SK-N-SH (cell line): ENCODE data around the gene ZDHHC11. TPM values are rescaled to one million over a fixed set of nuclear protein-coding genes. Genes with fewer than 3 reads are reported as not detected.

ENCODE experiments used
- CTCF ChIA-PET: fragments of 300-600, 350-600 bp; formaldehyde crosslinking; extraction: SDS; loops from one replicate; lab custom pipeline; 2021; lab: Yijun Ruan, JAX
- POLR2A ChIA-PET: fragments of 350-600 bp; sonication (Branson Sonifier 250); formaldehyde crosslinking; extraction: SDS; loops from one replicate; lab custom pipeline; 2020; ENCODE audit warnings: antibody characterized with exemption, inconsistent platforms; lab: Yijun Ruan, JAX
- DNase-seq: peaks from one replicate; pipeline ENCODE4 v3.0.0; 2012
- H2AFZ ChIP-seq: fragments of 200-600 bp; sonication (generic); 2 replicates; pipeline ENCODE4 v1.8.1; 2016; ENCODE audit warnings: antibody characterized with exemption, mild to moderate bottlenecking, low read depth
- H3F3A ChIP-seq: fragments of 200-600 bp; sonication (generic); replicated peaks from 2 replicates; pipeline ENCODE3; 2016; ENCODE audit warnings: antibody characterized with exemption, mild to moderate bottlenecking; ENCODE audit not compliant: insufficient read depth
- H3K27ac ChIP-seq, 2 experiments: fragments of 200-500 bp in 1 of 2; fragments of 200-600 bp in 1 of 2; sonication (Bioruptor generic) in 1 of 2; sonication (generic), shearing (Covaris generic) in 1 of 2; 2 replicates each; pipeline versions ENCODE4 v1.5.1 to v1.6.1; 2014 to 2016; ENCODE audit warnings: low read depth in 2 of 2, inconsistent platforms in 1 of 2, low read length in 1 of 2, mild to moderate bottlenecking in 1 of 2, mixed read lengths in 1 of 2
- H3K27me3 ChIP-seq: fragments of 200-600 bp; sonication (generic), shearing (Covaris generic); 2 replicates; pipeline ENCODE4 v1.6.1; 2016; ENCODE audit warnings: mixed run types; ENCODE audit not compliant: insufficient read depth
- H3K36me3 ChIP-seq, 2 experiments: fragments of 200-500 bp in 1 of 2; fragments of 200-600 bp in 1 of 2; sonication (Bioruptor generic) in 1 of 2; sonication (generic) in 1 of 2; replicated peaks in 1 of 2; 2 replicates each; pipeline versions ENCODE3 to v1.5.1; 2014 to 2016; ENCODE audit warnings: low read length in 1 of 2, mild to moderate bottlenecking in 1 of 2; ENCODE audit not compliant: insufficient read depth in 2 of 2, control insufficient read depth in 1 of 2
- H3K4me1 ChIP-seq, 2 experiments: fragments of 200-500 bp in 1 of 2; fragments of 200-600 bp in 1 of 2; sonication (Bioruptor generic) in 1 of 2; sonication (generic), shearing (Covaris generic) in 1 of 2; 2 replicates each; pipeline versions ENCODE4 v1.5.1 to v1.6.1; 2014 to 2016; ENCODE audit warnings: low read depth in 1 of 2, low read length in 1 of 2, mixed run types in 1 of 2; ENCODE audit not compliant: insufficient read depth in 2 of 2, control insufficient read depth in 1 of 2
- H3K4me2 ChIP-seq: fragments of 200-600 bp; sonication (generic), shearing (Covaris generic); 2 replicates; pipeline ENCODE4 v1.6.1; 2017; ENCODE audit warnings: mixed run types
- H3K4me3 ChIP-seq, 2 experiments: fragments of 200-500 bp in 1 of 2; fragments of 200-600 bp in 1 of 2; sonication (Bioruptor generic) in 1 of 2; sonication (generic), shearing (Covaris generic) in 1 of 2; 2 replicates each; pipeline versions ENCODE4 v1.5.1 to v1.8.1; 2014 to 2016; ENCODE audit warnings: low read depth in 2 of 2, inconsistent platforms in 1 of 2, low read length in 1 of 2, mild to moderate bottlenecking in 1 of 2, mixed read lengths in 1 of 2, moderate library complexity in 1 of 2
- H3K79me2 ChIP-seq: fragments of 200-600 bp; sonication (generic); 2 replicates; pipeline ENCODE4 v1.8.1; 2017; ENCODE audit warnings: mild to moderate bottlenecking; ENCODE audit not compliant: insufficient read depth
- H3K9ac ChIP-seq: fragments of 200-600 bp; sonication (generic); 2 replicates; pipeline ENCODE4 v1.6.1; 2017; ENCODE audit warnings: mixed run types
- H3K9me2 ChIP-seq: fragments of 200-600 bp; sonication (generic); 2 replicates; pipeline ENCODE4 v1.6.1; 2017; ENCODE audit warnings: mixed run types
- H3K9me3 ChIP-seq: fragments of 200-600 bp; sonication (generic); 2 replicates; pipeline ENCODE4 v1.6.1; 2017; ENCODE audit warnings: mixed run types, mild to moderate bottlenecking, moderate library complexity
- H4K20me1 ChIP-seq: fragments of 200-600 bp; sonication (generic); 2 replicates; pipeline ENCODE4 v1.6.1; 2017; ENCODE audit warnings: mild to moderate bottlenecking, mixed run types; ENCODE audit not compliant: insufficient read depth
- EZH2phosphoT487 ChIP-seq: fragments of 200-600 bp; sonication (generic); IDR thresholded peaks from 2 replicates; pipeline ENCODE4 v1.6.1; 2017; ENCODE audit warnings: low read depth, mixed run types, mild to moderate bottlenecking, antibody characterized with exemption, moderate library complexity, borderline replicate concordance
- FOXJ3 ChIP-seq: sonication (generic); formaldehyde crosslinking; IDR thresholded peaks from 2 replicates; pipeline ENCODE4 v1.5.1; 2020; ENCODE audit warnings: mild to moderate bottlenecking, missing genetic modification reagents
- FOXM1 ChIP-seq: IDR thresholded peaks from 2 replicates; pipeline ENCODE4 v1.4.0; 2012; ENCODE audit warnings: low read depth, mild to moderate bottlenecking
- GATA2 ChIP-seq: sonication (generic); formaldehyde crosslinking; IDR thresholded peaks from 2 replicates; pipeline ENCODE4 v1.5.0; 2020; ENCODE audit warnings: mild to moderate bottlenecking, missing genetic modification reagents
- MEF2A ChIP-seq: IDR thresholded peaks from 2 replicates; pipeline ENCODE4 v1.4.0; 2012; ENCODE audit warnings: low read depth, borderline replicate concordance
- MXI1 ChIP-seq: IDR thresholded peaks from 2 replicates; pipeline ENCODE4 v1.6.1; 2012; ENCODE audit warnings: mild to moderate bottlenecking, low read depth, low read length, improper control_type of control experiment
- NFIC ChIP-seq: IDR thresholded peaks from 2 replicates; pipeline ENCODE4 v1.4.0; 2012; ENCODE audit warnings: borderline replicate concordance
- NRF1 ChIP-seq: IDR thresholded peaks from 2 replicates; pipeline ENCODE4 v1.6.1; 2012; ENCODE audit warnings: low read depth, mild to moderate bottlenecking, low read length
- POLR2AphosphoS5 ChIP-seq: IDR thresholded peaks from 2 replicates; pipeline ENCODE4 v1.6.1; 2012; ENCODE audit warnings: low read depth, low read length
- RCOR1 ChIP-seq: fragments of 150-350 bp; IDR thresholded peaks from 2 replicates; pipeline ENCODE4 v1.6.1; 2017; ENCODE audit warnings: antibody characterized with exemption, low read length
- RXRA ChIP-seq: IDR thresholded peaks from 2 replicates; pipeline ENCODE4 v1.4.0; 2012; ENCODE audit warnings: low read depth, mild to moderate bottlenecking, borderline replicate concordance
- YY1 ChIP-seq: IDR thresholded peaks from 2 replicates; pipeline ENCODE4 v1.4.0; 2012; ENCODE audit warnings: low read depth, mild to moderate bottlenecking
- WGBS: methylation state at CpG from one replicate; pipeline ENCODE4 v1.1.6; 2017; ENCODE audit warnings: low lambda C conversion rate; 5-methylcytosine and 5-hydroxymethylcytosine counted together
- polyA plus RNA-seq, 3 experiments: library from polyadenylated mRNA; depleted of rRNA; stranded (reverse); fragments of >200 nt; gene quantifications; 2 replicates each; pipeline ENCODE4 v1.2.3, GENCODE V29; 2012
- TF ChIP-seq, protein P1 (sequence below): fragments of 150-350 bp; IDR thresholded peaks from 2 replicates; pipeline ENCODE4 v1.6.1; 2016; ENCODE audit warnings: mild to moderate bottlenecking, low read depth, low read length
- TF ChIP-seq, protein P2 (sequence below): fragments of 150-350 bp; IDR thresholded peaks from 2 replicates; pipeline ENCODE4 v1.6.1; 2017; ENCODE audit warnings: antibody characterized with exemption, low read length, low read depth, borderline replicate concordance
- TF ChIP-seq, protein P3 (sequence below): fragments of 200-600 bp; sonication (generic); IDR thresholded peaks from 2 replicates; pipeline ENCODE4 v1.6.1; 2017; ENCODE audit warnings: antibody characterized with exemption, mild to moderate bottlenecking, moderate library complexity

Gene ZDHHC11
- polyA plus RNA-seq, 1 of the 3 experiments (the other 2 are of a cell fraction): 0.76 TPM

DNA sequence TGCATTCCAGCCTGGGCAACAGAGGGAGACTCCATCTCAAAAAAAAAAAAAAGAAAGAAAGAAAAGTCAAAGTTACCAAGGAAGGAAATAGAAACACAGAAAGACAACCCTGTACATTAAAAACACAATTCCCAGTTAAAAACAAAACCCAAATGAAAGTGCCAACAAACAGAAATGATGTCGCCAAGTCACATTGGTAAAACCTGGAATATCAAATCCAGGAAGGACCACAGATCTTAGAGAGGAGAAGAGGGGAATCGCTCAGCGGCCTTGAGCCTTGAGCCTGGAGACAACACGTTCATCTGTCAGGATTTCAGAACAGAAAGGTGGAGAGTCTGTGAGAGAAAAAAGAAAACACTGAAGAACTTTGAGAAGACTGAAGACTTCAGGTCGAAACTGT lies 1.2 kb upstream of the ZDHHC11 start (continued):
- TF ChIP-seq EZH2phosphoT487: no peak
- TF ChIP-seq MEF2A: no peak
- no peak for TF ChIP-seq FOXJ3 (CRISPR knock-in tag)
- TF ChIP-seq RCOR1: no peak
- TF ChIP-seq, all 33 proteins: peak for 0

DNA sequence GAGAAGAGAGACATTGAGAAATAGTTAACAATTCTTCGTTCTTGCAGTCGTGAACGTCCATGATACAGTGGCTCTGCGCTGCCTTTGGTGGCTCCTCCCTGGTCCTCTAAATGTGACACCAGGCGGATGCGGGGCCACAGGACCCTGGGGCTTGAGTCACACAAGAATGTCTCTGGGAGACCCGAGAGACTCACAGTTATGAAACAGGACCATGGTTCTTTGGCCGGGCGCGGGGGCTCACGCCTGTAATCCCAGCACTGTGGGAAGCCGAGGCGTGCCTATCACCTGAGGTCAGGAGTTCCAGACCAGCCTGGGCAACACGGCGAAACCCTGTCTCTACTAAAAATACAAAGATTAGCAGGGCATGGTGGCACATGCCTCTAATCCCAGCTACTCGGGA lies 767 bp upstream of the ZDHHC11 start:
- H3K9me2 ChIP-seq: no peaks in the 10 kb centered on the region
- H3K9ac ChIP-seq: no peak overlapping the region
- DNase-seq: no peak
- H3K79me2 ChIP-seq: no peaks in the 10 kb centered on the region
- H3K4me3 ChIP-seq: no peak overlapping the region
- TF ChIP-seq FOXM1 (no peak), NFIC (no peak), NRF1 (no peak), YY1 (no peak), GATA2 (CRISPR knock-in tag) (no peak), RCOR1 (no peak), MEF2A (no peak), POLR2AphosphoS5 (no peak), MXI1 (no peak), EZH2phosphoT487 (no peak), RXRA (no peak)
- TF ChIP-seq, protein P1, sequence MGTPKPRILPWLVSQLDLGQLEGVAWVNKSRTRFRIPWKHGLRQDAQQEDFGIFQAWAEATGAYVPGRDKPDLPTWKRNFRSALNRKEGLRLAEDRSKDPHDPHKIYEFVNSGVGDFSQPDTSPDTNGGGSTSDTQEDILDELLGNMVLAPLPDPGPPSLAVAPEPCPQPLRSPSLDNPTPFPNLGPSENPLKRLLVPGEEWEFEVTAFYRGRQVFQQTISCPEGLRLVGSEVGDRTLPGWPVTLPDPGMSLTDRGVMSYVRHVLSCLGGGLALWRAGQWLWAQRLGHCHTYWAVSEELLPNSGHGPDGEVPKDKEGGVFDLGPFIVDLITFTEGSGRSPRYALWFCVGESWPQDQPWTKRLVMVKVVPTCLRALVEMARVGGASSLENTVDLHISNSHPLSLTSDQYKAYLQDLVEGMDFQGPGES: no peak
- TF ChIP-seq, protein P2, sequence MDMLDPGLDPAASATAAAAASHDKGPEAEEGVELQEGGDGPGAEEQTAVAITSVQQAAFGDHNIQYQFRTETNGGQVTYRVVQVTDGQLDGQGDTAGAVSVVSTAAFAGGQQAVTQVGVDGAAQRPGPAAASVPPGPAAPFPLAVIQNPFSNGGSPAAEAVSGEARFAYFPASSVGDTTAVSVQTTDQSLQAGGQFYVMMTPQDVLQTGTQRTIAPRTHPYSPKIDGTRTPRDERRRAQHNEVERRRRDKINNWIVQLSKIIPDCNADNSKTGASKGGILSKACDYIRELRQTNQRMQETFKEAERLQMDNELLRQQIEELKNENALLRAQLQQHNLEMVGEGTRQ: no peak
- TF ChIP-seq, protein P3, sequence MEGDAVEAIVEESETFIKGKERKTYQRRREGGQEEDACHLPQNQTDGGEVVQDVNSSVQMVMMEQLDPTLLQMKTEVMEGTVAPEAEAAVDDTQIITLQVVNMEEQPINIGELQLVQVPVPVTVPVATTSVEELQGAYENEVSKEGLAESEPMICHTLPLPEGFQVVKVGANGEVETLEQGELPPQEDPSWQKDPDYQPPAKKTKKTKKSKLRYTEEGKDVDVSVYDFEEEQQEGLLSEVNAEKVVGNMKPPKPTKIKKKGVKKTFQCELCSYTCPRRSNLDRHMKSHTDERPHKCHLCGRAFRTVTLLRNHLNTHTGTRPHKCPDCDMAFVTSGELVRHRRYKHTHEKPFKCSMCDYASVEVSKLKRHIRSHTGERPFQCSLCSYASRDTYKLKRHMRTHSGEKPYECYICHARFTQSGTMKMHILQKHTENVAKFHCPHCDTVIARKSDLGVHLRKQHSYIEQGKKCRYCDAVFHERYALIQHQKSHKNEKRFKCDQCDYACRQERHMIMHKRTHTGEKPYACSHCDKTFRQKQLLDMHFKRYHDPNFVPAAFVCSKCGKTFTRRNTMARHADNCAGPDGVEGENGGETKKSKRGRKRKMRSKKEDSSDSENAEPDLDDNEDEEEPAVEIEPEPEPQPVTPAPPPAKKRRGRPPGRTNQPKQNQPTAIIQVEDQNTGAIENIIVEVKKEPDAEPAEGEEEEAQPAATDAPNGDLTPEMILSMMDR: no peak
- ChIA-PET POLR2A (no interaction called here), CTCF (no interaction called here)
- no peak overlapping the region for H3K27ac ChIP-seq
- H2AFZ ChIP-seq: no peak overlapping the region
- no peaks in the 10 kb centered on the region for H4K20me1 ChIP-seq
- 60% methylated on average over 12 of the region's 16 CpGs for WGBS
- H3K4me2 ChIP-seq: no peak overlapping the region
- H3F3A ChIP-seq: no peaks in the 10 kb centered on the region
- H3K27me3 ChIP-seq: peaks cover 55% of the 10 kb centered on the region
- H3K4me1 ChIP-seq: peaks cover 0 to 13% of the 10 kb centered on the region in 2 experiments; a peak in 1 of 4 replicates
- H3K36me3 ChIP-seq: no peaks in the 10 kb centered on the region
- H3K9me3 ChIP-seq: no peaks in the 10 kb centered on the region
